Natural killer cell (primary cell): ENCODE results near the gene CLEC4M. TPM values are rescaled to one million over a fixed set of nuclear protein-coding genes. Genes with fewer than 3 reads are reported as not detected.

ENCODE experiments used
- ATAC-seq, 3 donors: fragments of 150-1000 bp in 2 of 3; fragments of 200-7000 bp in 1 of 3; cut with Tn5 transposase; 1 replicate in 1 of 3; 2 replicates in 2 of 3; pipeline ENCODE4 v1.10.0; 2021; ENCODE audit warnings: mild to moderate bottlenecking in 2 of 3, moderate library complexity in 2 of 3
- DNase-seq, 2 donors: peaks; one replicate each; pipeline versions ENCODE4 v3.0.0 to v3.0.0-alpha.2; 2013 to 2021; ENCODE audit warnings: mixed read lengths in 1 of 2
- H3K27ac ChIP-seq: one replicate; pipeline ENCODE4 v1.5.1; 2013; ENCODE audit warnings: mild to moderate bottlenecking, low read length
- H3K27me3 ChIP-seq: one replicate; pipeline ENCODE4 v1.6.1; 2013; ENCODE audit warnings: low read length; ENCODE audit not compliant: control insufficient read depth, insufficient read depth
- H3K36me3 ChIP-seq: one replicate; pipeline ENCODE4 v1.6.1; 2013; ENCODE audit warnings: low read length; ENCODE audit not compliant: control insufficient read depth, insufficient read depth
- H3K4me1 ChIP-seq: one replicate; pipeline ENCODE4 v1.6.1; 2013; ENCODE audit warnings: low read length; ENCODE audit not compliant: control insufficient read depth, insufficient read depth
- H3K4me3 ChIP-seq: one replicate; pipeline ENCODE4 v1.5.1; 2013; ENCODE audit warnings: low read length
- H3K9me3 ChIP-seq: one replicate; pipeline ENCODE4 v1.6.1; 2013; ENCODE audit warnings: low read length; ENCODE audit not compliant: control insufficient read depth, insufficient read depth
- H3K27ac Mint-ChIP-seq, 2 donors: one replicate each; pipeline ENCODE4 v1.8.0; 2022; ENCODE audit warnings: mild to moderate bottlenecking in 2 of 2, mixed read lengths in 2 of 2, moderate library complexity in 1 of 2
- H3K27me3 Mint-ChIP-seq, 2 donors: one replicate each; pipeline ENCODE4 v1.8.0; 2022; ENCODE audit warnings: low read depth in 2 of 2, mixed read lengths in 2 of 2
- H3K36me3 Mint-ChIP-seq: one replicate; pipeline ENCODE4 v1.8.0; 2022; ENCODE audit warnings: mixed read lengths
- H3K4me1 Mint-ChIP-seq, 2 donors: one replicate each; pipeline ENCODE4 v1.8.0; 2022; ENCODE audit warnings: mixed read lengths in 2 of 2
- H3K4me3 Mint-ChIP-seq: one replicate; pipeline ENCODE4 v1.8.0; 2022; ENCODE audit warnings: mild to moderate bottlenecking, moderate library complexity, mixed read lengths
- H3K9me3 Mint-ChIP-seq, 2 donors: one replicate each; pipeline ENCODE4 v1.8.0; 2022; ENCODE audit warnings: mixed read lengths in 2 of 2
- CTCF ChIP-seq: fragments of 200-600 bp; IDR thresholded peaks from one replicate; pipeline ENCODE4 v1.8.0; 2022; ENCODE audit warnings: antibody characterized with exemption
- WGBS: methylation state at CpG from one replicate; pipeline ENCODE4 v1.1.7; 2013; ENCODE audit warnings: missing lambda C conversion rate; ENCODE audit not compliant: insufficient coverage; 5-methylcytosine and 5-hydroxymethylcytosine counted together
- intact Hi-C: fragments of 100-400 bp; cut with micrococcal nuclease; formaldehyde crosslinking; loops from one replicate; pipeline ENCODE4 v1.14.2; 2022
- total RNA-seq, 4 donors: library from RNA; stranded (reverse); fragments of 120-200 nt in 1 of 4; gene quantifications; one replicate each; pipeline versions ENCODE4 v1.2.3 to v1.2.4, GENCODE V29; 2013 to 2022

Gene CLEC4M
- total RNA-seq, 3 donors from 2014 or later (not counting 1 experiment from before 2014, with no cell fraction given): not detected

GRCh38 chr19:7740682-7741054 lies 22.4 kb upstream of the CLEC4M start:
- no peak for DNase-seq
- Histone ChIP-seq H3K9me3 (no peaks in the 10 kb centered on the region), H3K27me3 (no peaks in the 10 kb centered on the region), H3K4me3 (no peak overlapping the region), H3K4me1 (no peaks in the 10 kb centered on the region), H3K36me3 (no peaks in the 10 kb centered on the region), H3K27ac (no peak overlapping the region)
- H3K36me3 Mint-ChIP-seq: no peaks in the 10 kb centered on the region
- no peak for ATAC-seq
- H3K27me3 Mint-ChIP-seq: peaks cover 5 to 19% of the 10 kb centered on the region in 2 donors
- 71% methylated on average over 6 of the region's 6 CpGs for WGBS
- H3K9me3 Mint-ChIP-seq: no peaks in the 10 kb centered on the region
- intact Hi-C loops: no loop called here
- no peak overlapping the region for H3K27ac Mint-ChIP-seq
- TF ChIP-seq CTCF: no peak
- H3K4me1 Mint-ChIP-seq: peaks cover 0 to 6% of the 10 kb centered on the region in 2 donors
- H3K4me3 Mint-ChIP-seq: no peak overlapping the region

- no peak for TF ChIP-seq CTCF
- no peak for DNase-seq
- Histone ChIP-seq H3K27ac (no peak overlapping the region), H3K4me1 (no peaks in the 10 kb centered on the region), H3K4me3 (no peak overlapping the region), H3K9me3 (no peaks in the 10 kb centered on the region), H3K36me3 (no peaks in the 10 kb centered on the region), H3K27me3 (no peaks in the 10 kb centered on the region)
- Mint-ChIP-seq H3K9me3 (no peaks in the 10 kb centered on the region), H3K27ac (no peak overlapping the region), H3K36me3 (no peaks in the 10 kb centered on the region), H3K4me3 (no peak overlapping the region), H3K4me1 (peaks cover 0 to 6% of the 10 kb centered on the region in 2 donors), H3K27me3 (peaks cover 5 to 19% of the 10 kb centered on the region in 2 donors)
- ATAC-seq: no peak
- intact Hi-C loops: no loop called here
- WGBS: 88% methylated on average over 1 of the region's 2 CpGs
Observed at GRCh38 chr19:7742575-7742974, 20.5 kb upstream of the CLEC4M start.

- Histone ChIP-seq H3K9me3 (no peaks in the 10 kb centered on the region), H3K4me3 (no peak overlapping the region), H3K4me1 (no peaks in the 10 kb centered on the region), H3K27ac (no peak overlapping the region), H3K36me3 (no peaks in the 10 kb centered on the region), H3K27me3 (no peaks in the 10 kb centered on the region)
- no peak for DNase-seq
- peaks cover 0 to 1% of the 10 kb centered on the region in 2 donors for H3K9me3 Mint-ChIP-seq
- H3K36me3 Mint-ChIP-seq: no peaks in the 10 kb centered on the region
- no peak overlapping the region for H3K4me3 Mint-ChIP-seq
- no peak overlapping the region for H3K27ac Mint-ChIP-seq
- WGBS: 86% methylated on average over 11 of the region's 11 CpGs
- H3K27me3 Mint-ChIP-seq: peaks cover 9 to 19% of the 10 kb centered on the region in 2 donors
- peaks cover 0 to 6% of the 10 kb centered on the region in 2 donors for H3K4me1 Mint-ChIP-seq
- no peak for ATAC-seq
- intact Hi-C loops: no loop called here
- no peak for TF ChIP-seq CTCF
Observed at GRCh38 chr19:7742991-7743390, 20.1 kb upstream of the CLEC4M start.

GRCh38 chr19:7743425-7743841 lies 19.6 kb upstream of the CLEC4M start:
- no peaks in the 10 kb centered on the region for H3K36me3 Mint-ChIP-seq
- no peak overlapping the region for H3K4me3 ChIP-seq
- H3K4me3 Mint-ChIP-seq: no peak overlapping the region
- H3K9me3 ChIP-seq: no peaks in the 10 kb centered on the region
- H3K4me1 Mint-ChIP-seq: peaks cover 0 to 6% of the 10 kb centered on the region in 2 donors
- DNase-seq: no peak
- TF ChIP-seq CTCF: no peak
- no peak overlapping the region for H3K27ac Mint-ChIP-seq
- intact Hi-C loops: no loop called here
- no peaks in the 10 kb centered on the region for H3K36me3 ChIP-seq
- peaks cover 12 to 19% of the 10 kb centered on the region in 2 donors for H3K27me3 Mint-ChIP-seq
- no peak for ATAC-seq
- no peaks in the 10 kb centered on the region for H3K4me1 ChIP-seq
- no peak overlapping the region for H3K27ac ChIP-seq
- no peaks in the 10 kb centered on the region for H3K27me3 ChIP-seq
- 52% methylated on average over 2 of the region's 2 CpGs for WGBS
- H3K9me3 Mint-ChIP-seq: peaks cover 0 to 3% of the 10 kb centered on the region in 2 donors
